Measurements from ENCODE around the gene MTMR12.

Gene MTMR12

DNA sequence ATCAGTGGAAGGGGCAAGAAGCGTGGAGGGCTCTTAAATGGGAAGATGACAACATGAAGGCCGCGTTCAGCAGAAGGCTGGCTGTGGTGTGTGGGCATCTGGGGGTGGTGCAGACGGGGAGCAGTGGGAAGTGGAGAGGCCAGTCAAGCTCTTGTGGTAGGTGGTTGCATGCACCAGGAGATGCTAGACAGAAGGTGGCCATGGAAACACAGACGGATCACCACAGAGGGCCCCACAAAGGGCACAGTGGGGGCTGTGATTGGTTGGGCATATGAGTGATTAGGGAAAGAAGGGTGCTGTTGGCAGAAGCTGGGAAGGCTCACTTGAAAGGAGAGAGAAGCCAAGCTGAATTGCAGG lies 14.7 kb downstream of the MTMR12 start:
- no peak for TF ChIP-seq RAD21 (IDR thresholded peaks at IDR 0.05; ENCODE audit: low read depth)
- TF ChIP-seq TCF12 (IDR thresholded peaks at IDR 0.05; ENCODE audit: low read depth) = no peak
- no peak for TF ChIP-seq CEBPB (IDR thresholded peaks at IDR 0.05)
- TF ChIP-seq, protein P1, sequence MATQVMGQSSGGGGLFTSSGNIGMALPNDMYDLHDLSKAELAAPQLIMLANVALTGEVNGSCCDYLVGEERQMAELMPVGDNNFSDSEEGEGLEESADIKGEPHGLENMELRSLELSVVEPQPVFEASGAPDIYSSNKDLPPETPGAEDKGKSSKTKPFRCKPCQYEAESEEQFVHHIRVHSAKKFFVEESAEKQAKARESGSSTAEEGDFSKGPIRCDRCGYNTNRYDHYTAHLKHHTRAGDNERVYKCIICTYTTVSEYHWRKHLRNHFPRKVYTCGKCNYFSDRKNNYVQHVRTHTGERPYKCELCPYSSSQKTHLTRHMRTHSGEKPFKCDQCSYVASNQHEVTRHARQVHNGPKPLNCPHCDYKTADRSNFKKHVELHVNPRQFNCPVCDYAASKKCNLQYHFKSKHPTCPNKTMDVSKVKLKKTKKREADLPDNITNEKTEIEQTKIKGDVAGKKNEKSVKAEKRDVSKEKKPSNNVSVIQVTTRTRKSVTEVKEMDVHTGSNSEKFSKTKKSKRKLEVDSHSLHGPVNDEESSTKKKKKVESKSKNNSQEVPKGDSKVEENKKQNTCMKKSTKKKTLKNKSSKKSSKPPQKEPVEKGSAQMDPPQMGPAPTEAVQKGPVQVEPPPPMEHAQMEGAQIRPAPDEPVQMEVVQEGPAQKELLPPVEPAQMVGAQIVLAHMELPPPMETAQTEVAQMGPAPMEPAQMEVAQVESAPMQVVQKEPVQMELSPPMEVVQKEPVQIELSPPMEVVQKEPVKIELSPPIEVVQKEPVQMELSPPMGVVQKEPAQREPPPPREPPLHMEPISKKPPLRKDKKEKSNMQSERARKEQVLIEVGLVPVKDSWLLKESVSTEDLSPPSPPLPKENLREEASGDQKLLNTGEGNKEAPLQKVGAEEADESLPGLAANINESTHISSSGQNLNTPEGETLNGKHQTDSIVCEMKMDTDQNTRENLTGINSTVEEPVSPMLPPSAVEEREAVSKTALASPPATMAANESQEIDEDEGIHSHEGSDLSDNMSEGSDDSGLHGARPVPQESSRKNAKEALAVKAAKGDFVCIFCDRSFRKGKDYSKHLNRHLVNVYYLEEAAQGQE (IDR thresholded peaks at IDR 0.05; ENCODE audit: low read depth) = no peak
- TF ChIP-seq, protein P2, sequence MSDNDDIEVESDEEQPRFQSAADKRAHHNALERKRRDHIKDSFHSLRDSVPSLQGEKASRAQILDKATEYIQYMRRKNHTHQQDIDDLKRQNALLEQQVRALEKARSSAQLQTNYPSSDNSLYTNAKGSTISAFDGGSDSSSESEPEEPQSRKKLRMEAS (IDR thresholded peaks at IDR 0.05) = no peak
- TF ChIP-seq NFIC (IDR thresholded peaks at IDR 0.05) = no peak
- TF ChIP-seq, protein P3, sequence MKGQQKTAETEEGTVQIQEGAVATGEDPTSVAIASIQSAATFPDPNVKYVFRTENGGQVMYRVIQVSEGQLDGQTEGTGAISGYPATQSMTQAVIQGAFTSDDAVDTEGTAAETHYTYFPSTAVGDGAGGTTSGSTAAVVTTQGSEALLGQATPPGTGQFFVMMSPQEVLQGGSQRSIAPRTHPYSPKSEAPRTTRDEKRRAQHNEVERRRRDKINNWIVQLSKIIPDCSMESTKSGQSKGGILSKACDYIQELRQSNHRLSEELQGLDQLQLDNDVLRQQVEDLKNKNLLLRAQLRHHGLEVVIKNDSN (IDR thresholded peaks at IDR 0.05) = no peak
- no peak for TF ChIP-seq EP300 (IDR thresholded peaks at IDR 0.05; ENCODE audit: borderline replicate concordance)
- TF ChIP-seq CREB1 (IDR thresholded peaks at IDR 0.05; ENCODE audit: low read depth) = no peak
- TF ChIP-seq FOXM1 (IDR thresholded peaks at IDR 0.05; ENCODE audit: borderline replicate concordance, low read depth) = no peak
- no peak for TF ChIP-seq ZBTB7A (IDR thresholded peaks at IDR 0.05; ENCODE audit: low read depth)

DNA sequence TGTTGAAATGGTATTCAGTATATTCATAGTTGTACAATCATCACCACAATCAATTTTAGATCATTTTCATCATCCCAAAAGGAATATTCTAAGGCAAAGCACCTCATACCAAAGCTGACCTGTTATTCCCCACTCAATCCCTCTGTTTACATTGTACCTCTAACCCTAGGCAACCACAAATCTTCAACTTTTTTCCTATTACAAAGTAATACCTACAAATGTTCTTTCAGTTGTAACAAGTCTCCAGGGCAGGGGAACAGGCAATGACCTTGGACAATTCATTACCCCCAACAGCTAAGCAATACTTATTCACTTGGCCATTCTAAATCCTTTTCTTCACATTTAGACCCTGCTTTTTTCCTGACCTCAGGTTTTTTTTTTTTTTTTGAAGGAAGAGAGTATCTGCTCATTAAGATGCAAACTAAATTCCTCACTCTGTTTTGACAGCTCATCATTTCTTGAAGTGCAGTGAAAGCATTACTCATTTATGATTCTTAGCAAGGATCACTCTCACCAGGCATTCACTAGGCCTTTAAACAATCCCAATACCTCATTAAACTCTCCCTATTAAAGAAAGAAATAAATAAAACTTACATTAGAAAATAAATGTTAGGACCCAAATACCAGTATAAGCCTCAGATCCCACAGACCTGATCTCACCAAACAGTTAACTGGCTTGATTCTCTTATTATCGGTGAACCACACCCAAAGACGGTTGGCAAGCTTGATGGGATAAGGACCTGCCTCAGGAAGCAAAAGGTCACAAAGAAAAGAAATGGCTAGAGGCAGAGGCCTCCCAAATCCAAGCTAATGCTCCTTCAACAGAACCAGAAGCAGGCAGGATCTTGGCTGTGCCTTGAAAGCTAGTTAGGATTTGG lies 15.3 kb downstream of the MTMR12 start:
- TF ChIP-seq EGR1 (IDR thresholded peaks at IDR 0.05) (no peak), CEBPB (IDR thresholded peaks at IDR 0.05) (no peak), RAD21 (IDR thresholded peaks at IDR 0.05; ENCODE audit: low read depth) (no peak), NFIC (IDR thresholded peaks at IDR 0.05) (no peak), ZBTB7A (IDR thresholded peaks at IDR 0.05; ENCODE audit: low read depth) (no peak), CREB1 (IDR thresholded peaks at IDR 0.05; ENCODE audit: low read depth) (no peak), FOXM1 (IDR thresholded peaks at IDR 0.05; ENCODE audit: borderline replicate concordance, low read depth) (no peak), EP300 (IDR thresholded peaks at IDR 0.05; ENCODE audit: borderline replicate concordance) (no peak), TEAD4 (IDR thresholded peaks at IDR 0.05) (no peak), TCF12 (IDR thresholded peaks at IDR 0.05; ENCODE audit: low read depth) (no peak), YY1 (IDR thresholded peaks at IDR 0.05; ENCODE audit: low read depth) (no peak), TAF1 (IDR thresholded peaks at IDR 0.05; ENCODE audit: low read depth) (no peak)
- TF ChIP-seq, protein P2 (IDR thresholded peaks at IDR 0.05) = no peak
- TF ChIP-seq, protein P1 (IDR thresholded peaks at IDR 0.05; ENCODE audit: low read depth) = no peak
- TF ChIP-seq, protein P3 (IDR thresholded peaks at IDR 0.05) = no peak

DNA sequence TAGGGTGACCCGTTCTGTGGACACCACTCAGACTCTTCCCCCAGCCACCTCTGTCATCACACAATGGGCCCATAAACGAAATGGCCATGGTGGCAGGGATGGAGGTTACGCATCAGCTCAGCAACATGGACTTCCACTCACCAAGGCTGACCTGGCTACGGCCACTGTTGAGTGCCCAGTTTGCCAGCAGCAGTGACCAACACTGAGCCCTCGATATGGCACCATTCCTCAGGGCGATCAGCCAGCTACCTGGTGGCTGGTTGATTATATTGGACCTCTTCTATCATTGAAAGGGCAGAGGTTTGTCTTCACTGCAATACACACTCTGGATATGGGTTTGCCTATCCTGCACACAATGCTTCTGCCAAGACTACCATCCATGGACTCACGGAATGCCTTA lies 21.1 kb downstream of the MTMR12 start:
- no peak for TF ChIP-seq RAD21 (IDR thresholded peaks at IDR 0.05; ENCODE audit: low read depth)
- no peak for TF ChIP-seq YY1 (IDR thresholded peaks at IDR 0.05; ENCODE audit: low read depth)
- TF ChIP-seq, protein P2 (IDR thresholded peaks at IDR 0.05) = no peak
- TF ChIP-seq, protein P3 (IDR thresholded peaks at IDR 0.05) = no peak
- no peak for TF ChIP-seq CREB1 (IDR thresholded peaks at IDR 0.05; ENCODE audit: low read depth)
- TF ChIP-seq EP300 (IDR thresholded peaks at IDR 0.05; ENCODE audit: borderline replicate concordance) = no peak
- no peak for TF ChIP-seq TEAD4 (IDR thresholded peaks at IDR 0.05)
- no peak for TF ChIP-seq FOXM1 (IDR thresholded peaks at IDR 0.05; ENCODE audit: borderline replicate concordance, low read depth)
- TF ChIP-seq, protein P1 (IDR thresholded peaks at IDR 0.05; ENCODE audit: low read depth) = no peak

Measured in Ishikawa (cell line).